NCI-H2081 treated with DMSO at 0.1 percent for 48 hours (cell line): ENCODE measurements around the gene DNHD1.
A peak's percentile ranks its signal among the peaks of the same experiment; 100 is the strongest.

Source experiments
- DNase-seq: peaks from one replicate; lab custom pipeline; 2025; lab: John Stamatoyannopoulos, UW

The DNHD1 gene

DNA sequence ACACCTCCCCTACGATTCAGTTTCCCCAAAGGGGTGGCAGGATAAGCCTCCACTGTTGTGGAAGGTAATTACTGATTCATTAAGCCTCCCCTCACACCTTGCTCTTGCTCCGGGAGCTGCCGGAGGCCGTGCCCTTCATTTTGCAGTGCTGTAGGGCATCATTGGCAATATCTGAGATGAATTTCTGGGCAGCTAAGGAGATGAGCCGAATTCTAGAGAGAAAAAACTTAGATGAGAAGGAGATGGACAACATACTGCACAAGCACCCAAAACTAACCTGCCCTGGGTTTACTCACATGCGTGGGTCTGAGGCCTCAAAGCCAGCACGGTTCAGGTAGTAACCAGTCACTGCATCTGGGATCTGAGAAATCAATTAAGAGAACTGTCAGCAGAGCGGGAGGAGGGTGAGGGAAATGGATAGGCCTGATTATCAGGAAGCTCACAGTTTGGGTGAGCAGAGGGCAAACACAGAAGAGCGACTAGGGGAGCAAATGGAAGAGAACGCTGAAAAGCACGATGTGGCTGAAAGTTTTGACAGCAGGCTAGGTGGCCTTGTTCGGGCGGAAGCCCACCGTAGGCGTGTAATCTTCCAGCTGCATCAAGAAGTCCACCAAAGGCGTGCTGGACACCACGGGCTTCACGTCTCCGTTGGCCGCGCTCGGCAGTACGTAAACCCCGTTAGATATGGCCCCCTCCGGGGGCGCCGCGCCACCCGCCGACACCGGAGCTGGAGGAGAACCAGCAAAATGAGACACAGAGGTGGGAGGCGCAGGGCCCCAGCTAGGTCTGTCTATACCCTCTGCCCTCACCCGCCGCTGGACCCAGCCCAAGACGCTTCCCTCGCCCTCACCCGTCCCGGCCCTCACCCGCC lies 114.2 kb downstream of the DNHD1 start:
- no peak for DNase-seq

DNA sequence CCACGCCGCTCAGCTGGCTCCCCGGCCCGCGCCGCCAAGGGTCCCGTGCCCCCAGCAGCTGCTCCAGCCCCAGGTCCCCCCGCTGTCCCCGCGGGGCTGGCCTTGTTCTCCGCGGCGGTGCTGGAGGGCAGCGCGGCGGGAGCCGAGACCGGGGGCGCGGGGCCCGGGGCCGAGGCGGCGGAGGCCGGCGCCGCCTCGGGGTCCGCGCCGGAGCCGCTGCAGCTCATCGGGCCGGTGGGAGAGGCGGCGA lies 114.8 kb downstream of the DNHD1 start:
- no peak for DNase-seq

DNA sequence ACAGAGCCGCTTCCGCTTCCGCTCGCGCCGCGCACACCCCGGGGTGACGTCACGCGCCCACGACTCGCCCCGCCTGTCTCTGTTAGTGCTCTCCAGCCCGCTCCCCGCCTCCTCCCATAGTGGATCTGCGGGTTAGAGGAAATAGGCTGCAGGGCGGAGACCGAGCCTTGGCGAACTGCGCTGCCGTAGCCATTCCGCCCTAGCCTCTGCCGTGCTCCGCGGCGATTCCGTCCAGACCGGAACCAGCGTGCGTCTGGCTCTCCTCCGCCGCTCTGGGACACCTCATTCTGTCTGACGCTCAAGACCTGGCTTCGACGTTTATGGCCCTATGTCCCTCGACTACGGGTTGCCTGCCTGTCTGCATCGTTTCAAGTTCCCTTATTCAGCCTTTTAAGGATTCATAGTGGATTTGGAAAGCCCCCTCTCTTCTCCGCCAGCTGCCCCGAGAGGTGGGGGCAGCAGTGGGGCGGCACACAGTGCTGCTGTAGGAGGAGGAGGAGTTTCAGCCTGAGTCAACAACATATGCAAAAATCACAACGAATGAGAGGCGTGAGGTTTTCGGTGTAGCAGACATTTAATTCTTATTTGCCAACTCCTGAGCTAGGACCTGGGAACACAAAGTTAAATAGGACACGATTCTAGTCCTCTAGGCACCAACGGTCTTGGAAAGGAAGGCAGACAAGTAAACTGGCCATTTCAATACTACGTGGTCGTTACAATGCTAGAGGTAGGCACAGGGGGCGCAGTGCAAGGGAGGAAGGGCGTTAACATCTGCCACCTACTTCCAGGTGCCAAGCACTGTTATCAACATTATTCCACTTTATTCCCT lies 115.3 kb downstream of the DNHD1 start, which contains the start of gene TAF10:
TSS of gene TAF10 (minus strand) at position 4 of the 829 bp plus-strand sequence. CDS start 27 bp downstream, outside the sequence.
- DNase-seq = peak; percentile 62

DNA sequence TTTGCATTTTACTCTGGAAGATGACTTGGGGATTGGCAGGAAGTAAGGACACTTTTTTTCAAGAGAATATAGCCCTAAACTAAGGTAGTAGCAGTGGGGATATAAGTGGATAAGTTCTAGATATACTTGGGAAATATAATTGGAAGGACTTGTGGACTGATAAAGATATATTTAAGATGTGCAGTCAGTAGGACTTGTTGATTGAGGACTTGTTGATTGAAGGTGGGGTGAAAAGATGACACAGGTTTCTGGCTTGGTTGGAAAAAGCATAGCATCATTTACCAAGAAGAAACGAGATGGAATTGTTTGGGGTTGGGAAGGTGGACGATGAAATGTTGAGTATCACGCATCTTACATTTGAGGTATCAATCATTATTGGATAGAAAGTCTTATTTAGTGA lies 116.4 kb downstream of the DNHD1 start:
- DNase-seq = no peak

DNA sequence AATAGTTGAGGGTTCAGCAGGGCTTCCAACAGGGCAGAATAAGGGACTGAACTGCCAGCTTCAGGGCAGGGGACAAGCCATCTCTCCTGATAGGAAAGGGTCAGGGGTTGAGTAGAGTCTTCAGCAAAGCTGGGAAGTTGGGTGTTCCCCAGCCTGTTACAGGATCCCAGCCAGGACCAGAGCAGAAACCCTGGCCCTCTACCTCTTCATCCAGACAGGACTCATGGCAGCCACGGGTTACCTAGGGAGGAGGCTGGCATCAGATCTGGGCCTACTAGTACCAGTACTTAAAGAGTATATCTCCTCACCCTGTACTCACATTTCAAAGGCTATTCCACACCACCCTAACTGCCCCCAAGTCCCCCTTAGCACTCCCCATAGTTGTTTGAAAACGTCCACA lies 117.4 kb downstream of the DNHD1 start:
- DNase-seq = no peak

DNA sequence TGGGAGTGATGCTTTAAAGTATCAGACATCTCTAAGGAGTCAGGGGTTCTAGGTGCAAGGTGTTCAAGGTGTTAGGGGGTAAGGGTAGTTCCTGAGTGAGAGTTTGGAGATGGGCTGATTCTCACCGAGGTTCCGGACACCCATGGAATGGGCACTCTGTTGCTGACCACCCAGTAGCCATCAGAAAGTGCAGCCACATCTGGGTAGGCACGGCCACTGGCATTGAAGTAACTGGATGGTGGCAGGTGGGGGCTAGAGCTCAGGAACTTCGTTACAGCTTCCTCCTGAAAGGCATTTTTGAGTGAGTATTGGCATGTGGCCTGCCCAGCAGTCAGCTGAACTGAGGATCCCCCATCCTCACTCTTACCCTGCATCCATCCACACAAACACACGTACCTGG lies 118.0 kb downstream of the DNHD1 start:
- DNase-seq = no peak

DNA sequence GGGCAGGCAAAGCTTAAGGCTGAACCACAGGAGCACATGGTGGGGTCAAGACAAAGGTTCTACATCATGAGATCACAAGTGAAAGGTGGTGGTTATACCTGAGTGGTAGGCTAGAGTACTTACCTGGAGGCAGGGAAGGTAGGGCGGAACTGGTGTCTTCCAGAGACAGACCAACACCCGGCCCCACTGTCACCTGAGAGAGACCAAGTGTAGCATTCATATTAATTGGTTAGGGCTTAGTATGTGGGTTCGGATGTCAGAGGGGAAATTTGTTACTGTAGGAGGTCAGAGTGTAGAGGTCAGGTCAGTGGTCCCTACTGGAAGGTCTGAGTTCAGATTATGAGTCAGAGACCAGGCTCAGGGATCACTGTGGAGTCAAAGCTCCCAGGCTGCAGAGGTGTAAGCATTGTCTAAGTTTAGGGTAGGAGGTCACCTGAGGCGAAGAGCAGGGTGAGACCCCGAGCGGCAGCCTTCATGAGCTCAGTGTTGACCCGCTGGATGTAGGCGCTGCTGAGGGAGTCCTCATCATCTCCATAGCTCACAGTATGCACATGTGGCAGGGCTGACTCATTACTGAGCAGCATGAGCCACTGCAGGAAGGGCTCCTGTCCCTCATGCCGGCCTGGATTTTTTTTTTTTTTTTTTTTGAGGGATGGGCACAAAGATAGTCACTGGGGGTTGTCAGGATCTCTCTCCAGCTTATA lies 119.0 kb downstream of the DNHD1 start:
- no peak for DNase-seq

DNA sequence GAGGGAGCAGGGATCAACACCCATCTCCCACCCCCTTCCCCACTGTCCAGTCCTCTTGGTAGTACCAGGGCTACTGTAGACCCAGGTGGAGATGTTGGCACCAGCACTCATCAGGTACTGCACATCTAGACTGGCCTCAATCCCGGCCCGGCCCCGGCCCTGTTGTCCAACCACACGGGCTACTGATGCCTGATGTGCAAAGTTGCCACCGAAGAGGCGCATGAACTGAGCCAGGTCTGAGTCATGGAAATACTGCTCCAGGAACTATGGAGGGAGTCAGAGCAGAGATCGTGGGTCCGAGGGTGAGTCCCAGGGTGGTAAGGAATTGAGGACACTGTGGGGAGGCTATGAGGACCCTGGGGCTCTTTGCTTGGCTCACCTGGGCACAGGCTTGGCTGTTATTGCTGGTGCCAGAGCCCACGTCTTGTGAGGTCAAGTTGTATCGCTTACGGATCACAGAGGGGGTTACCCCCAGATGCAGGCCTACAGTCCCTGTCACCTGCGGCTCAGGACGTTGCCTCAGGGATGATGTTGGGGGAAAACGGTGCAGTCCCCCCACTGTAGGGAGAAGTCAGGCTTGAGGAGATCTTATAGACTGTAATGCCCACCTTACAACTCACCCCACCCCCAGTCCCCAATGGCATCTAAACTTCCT lies 119.6 kb downstream of the DNHD1 start:
- no peak for DNase-seq

DNA sequence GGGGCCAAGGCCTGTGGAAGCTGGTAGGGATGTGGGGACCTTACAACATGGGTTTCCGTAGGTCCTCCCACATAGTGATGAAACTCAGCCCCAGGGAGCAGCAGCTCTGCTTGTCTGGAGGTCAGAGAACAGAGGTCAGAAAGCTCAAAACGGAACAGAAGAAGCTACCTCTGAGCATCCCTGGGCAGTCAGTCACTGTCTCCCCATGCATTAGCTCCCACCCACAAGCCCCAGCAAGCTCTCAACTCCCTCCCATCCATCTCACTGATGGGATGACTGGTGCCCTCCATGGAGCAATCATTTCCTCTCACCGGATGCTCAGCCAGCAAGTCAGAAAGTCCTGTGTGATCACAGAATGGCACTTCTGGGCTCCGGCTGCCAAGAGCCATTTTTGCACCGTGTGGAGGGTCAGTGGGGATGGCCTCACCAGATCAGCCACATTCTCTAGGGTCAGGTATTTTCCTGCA lies 120.3 kb downstream of the DNHD1 start:
- DNase-seq = no peak

DNA sequence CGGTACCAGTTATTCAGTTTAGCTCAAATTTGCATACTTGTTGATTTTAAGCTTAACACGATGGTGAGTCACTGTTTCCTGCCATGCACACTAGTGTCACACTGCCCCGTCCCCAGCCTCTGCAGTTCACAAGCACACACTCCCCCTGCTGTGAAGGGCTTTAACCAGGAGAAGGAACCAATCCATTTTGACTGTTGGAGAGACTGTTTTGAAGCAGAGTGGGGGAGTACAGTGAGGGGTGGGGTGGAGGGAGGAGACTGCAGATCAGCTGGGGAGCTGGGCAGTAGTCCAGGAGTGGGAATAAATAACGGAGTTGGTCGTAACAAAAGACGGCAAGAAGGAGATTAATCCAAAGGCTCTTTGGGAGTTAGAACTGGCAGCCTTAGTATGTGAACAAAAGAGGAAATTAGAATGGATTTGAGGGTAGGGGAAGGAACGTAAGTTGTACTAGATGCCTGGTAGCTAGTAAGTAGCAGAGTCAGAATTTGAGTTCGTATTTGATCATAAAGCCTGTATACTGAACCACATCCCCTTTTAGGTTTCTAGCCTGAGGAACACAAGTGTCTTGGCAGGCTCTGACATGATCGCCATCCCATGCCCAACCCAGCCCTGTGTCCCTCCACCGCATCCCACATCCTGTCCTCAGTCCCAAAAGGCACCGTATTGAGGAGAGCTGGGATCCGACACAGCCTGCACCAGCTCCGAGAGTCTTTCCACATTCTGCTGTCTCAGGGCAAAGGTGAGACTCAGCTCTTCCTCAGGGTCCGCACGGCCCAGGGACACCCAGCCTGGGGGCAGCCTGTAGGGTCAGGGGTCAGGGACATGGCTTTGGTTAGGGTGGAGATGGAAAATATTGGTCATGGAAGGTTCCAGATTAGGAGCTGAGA lies 121.3 kb downstream of the DNHD1 start:
- DNase-seq = no peak

DNA sequence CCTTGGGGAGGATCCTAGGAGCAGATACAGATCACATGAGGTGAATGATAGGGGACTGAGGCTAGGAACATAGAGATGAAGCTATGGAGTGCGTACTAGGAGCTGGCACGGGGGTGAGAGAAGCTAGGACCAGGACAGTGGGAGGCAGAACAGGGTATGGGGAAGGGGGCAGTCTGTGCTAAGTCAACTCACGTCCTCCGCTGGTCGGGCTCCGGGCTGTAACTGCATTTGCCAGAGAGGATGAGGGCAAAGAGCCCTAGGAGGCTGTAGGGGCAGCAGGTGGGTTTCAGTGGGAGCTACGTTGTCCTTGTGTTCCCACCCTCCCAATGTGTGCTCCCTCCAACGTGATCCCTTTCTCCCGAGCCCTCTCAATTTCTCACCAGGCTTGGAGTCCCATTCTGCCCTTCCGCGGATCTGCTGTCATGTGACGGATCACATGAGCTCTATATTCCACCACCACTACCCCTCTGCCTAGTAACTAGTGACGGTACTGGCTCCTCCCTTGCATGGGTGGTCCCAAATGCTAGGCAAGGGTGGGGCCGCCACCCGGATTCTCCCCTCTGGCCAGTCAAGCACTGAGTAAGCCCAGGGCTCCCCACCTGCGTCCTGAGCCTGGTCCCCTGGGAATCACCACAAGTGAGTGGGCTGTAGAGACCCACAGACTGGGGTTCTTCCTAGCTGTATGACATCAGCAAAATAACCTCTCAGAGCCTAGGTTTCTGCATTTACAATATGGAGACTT lies 122.1 kb downstream of the DNHD1 start, which contains the start of gene TPP1:
TSS of gene TPP1 (minus strand) at position 419 of the 742 bp plus-strand sequence. CDS start at position 397, 22 bp downstream.
- peak; percentile 69 for DNase-seq

DNA sequence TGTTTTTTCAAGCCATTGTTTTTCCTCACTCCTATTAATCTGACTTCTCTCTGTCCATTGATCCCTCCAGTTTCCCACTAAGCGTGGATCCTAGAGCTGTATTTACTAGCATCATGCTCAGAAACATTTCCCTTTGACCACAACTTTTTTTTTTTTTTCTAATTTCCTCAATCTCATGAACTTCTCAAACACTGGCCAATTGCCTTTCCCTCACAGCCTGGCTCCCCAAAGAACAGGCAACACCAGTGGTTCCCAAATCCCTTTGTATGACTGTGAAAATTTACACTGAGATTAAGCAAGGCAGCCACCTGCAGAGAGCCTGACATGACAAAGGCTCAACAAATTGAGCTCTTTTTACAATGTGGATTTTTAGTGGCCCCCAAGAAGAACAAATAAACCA lies 123.6 kb downstream of the DNHD1 start:
- no peak for DNase-seq
